HG03460 (cell line): Measurements from ENCODE around the gene C12orf56.
"Not testable (repeated sequence)": the region's sequence is repeated elsewhere in the genome, so short reads cannot be mapped to it uniquely, and the experiment has no call there.

ENCODE experiments used
- ATAC-seq: cut with Tn5 transposase; IDR thresholded peaks from one replicate; pipeline ENCODE4 v1.9.1; 2021; ENCODE audit not compliant: unreplicated experiment

The C12orf56 gene

DNA sequence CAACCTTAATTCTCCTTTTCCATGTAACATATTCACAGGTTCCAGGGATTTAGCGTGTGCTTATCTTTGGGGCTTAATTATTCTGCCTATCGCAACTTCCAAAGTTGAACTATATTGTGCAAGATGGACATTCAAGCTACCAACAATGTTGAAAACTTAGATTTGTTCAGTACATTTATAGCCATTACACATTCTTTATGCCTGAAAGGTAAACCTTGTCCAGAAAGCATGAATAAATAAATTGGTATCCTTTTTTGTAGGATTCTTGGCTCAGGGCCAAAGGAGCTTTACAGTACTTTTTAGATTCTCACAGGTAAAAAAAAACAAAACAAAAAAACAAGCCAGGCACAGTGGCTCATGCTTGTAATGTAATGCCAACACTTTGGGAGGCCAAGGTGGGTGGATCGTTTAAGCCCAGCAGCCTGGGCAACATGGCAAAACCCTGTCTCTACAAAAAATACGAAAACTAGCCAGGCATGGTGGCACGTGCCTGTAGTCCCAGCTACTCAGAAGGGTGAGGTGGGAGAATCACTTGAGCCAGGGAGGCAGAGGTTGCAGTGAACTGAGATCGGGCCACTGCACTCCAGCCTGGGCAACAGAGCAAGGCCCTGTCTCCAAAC lies 3.3 kb downstream of the C12orf56 start:
- no peak for ATAC-seq

DNA sequence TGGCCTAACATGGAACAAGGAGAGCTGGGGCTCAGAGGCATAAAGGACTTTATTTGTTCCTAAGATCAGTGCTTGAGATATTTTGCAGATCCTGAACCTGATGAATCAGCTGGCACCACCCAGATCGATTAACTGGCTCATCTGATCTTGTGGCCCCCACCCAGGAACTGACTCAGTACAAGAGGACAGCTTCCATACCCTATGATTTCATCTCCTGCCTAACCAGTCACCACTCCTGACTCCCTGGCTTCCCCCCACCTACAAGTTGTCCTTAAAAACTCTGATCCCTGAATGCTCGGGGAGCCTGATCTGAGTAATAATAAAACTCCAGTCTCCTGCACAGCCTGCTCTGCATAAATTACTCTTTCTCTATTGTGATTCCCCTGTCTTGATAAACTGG lies 5.1 kb downstream of the C12orf56 start:
- ATAC-seq = no peak

- ATAC-seq = no peak
These were observed 5.5 kb downstream of the C12orf56 start for GRCh38 chr12:64385019-64385418.

DNA sequence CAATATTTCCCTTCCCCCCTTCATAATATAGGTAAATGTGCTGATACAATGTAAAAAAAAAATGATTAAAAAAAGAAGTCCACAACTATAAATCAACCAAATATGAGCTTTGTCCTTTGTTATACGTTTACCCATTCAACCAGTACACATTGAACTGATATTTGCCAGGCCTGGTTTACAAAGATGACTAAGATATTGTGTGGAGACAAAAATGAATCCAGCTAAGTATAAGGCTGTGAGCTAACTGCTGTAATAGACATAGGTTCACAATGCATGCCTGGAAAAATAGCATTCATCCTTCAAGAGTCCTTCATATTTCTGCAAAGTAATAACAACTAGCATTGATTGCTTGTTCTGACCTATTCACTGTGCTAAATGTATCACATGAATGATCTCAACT lies 6.9 kb downstream of the C12orf56 start:
- no peak for ATAC-seq

- ATAC-seq = no peak
These were observed 27.7 kb downstream of the C12orf56 start for GRCh38 chr12:64362721-64363305.

DNA sequence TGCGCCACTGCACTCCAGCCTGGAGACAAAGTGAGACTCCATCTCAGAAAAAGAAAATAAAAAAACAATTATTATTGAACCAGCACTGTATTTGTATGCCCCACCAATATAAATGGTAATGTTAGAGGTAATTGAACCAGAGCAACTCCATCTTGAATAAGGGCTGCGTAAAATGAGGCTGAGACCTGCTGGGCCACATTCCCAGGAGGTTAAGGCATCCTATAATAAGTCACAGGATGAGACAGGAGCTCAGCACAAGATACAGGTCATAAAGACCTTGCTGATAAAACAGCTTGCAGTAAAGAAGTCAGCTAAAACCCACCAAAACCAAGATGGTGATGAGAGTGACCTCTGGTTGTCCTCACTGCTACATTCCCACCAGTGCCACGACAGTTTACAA lies 29.4 kb downstream of the C12orf56 start:
- ATAC-seq = not testable (repeated sequence)

DNA sequence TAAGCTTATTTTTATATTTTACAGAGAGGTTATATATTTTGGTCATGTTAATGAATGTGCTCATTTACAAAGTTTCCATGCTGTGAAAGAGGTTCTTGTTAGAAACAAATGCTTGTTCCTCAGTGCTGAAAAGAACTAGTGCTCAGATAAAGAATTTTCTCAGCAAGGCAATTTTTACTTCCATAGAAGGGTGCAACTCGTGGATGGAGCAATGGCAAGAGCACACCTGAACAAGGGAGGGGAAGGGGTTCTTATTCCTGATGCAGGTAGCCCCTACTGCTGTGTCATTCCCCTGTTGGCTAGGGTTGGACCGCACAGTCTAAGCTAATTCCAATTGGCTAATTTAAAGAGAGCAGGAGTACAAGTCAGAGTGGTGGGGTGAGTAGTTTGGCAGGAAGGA lies 34.3 kb downstream of the C12orf56 start:
- ATAC-seq = not testable (repeated sequence)

GRCh38 chr12:64352181-64352580 lies 38.4 kb downstream of the C12orf56 start:
- no peak for ATAC-seq

GRCh38 chr12:64351265-64351664 lies 39.3 kb downstream of the C12orf56 start:
- ATAC-seq = no peak

- ATAC-seq = no peak
These were observed 42.9 kb downstream of the C12orf56 start for GRCh38 chr12:64347630-64348029.

- not testable (repeated sequence) for ATAC-seq
These were observed 45.9 kb downstream of the C12orf56 start for GRCh38 chr12:64344631-64345030.

DNA sequence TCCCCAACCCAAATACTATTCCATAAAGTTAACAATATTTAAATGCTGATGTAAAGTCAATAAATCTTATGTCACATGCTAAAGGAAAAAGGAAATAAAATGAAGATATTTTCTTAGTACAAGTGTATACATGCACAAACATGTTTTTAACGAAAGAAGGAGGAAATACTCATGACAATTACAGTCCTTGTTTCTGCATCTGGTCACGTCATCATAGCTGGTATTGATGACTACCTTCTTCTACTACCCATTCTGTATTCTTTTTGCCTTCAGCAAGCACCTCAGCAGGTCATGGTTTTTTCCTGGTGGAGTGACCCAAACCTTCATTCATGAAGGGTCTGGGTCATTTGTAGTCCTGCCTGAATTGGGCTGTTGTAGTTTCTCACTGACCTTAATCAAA lies 50.0 kb downstream of the C12orf56 start:
- ATAC-seq = not testable (repeated sequence)

DNA sequence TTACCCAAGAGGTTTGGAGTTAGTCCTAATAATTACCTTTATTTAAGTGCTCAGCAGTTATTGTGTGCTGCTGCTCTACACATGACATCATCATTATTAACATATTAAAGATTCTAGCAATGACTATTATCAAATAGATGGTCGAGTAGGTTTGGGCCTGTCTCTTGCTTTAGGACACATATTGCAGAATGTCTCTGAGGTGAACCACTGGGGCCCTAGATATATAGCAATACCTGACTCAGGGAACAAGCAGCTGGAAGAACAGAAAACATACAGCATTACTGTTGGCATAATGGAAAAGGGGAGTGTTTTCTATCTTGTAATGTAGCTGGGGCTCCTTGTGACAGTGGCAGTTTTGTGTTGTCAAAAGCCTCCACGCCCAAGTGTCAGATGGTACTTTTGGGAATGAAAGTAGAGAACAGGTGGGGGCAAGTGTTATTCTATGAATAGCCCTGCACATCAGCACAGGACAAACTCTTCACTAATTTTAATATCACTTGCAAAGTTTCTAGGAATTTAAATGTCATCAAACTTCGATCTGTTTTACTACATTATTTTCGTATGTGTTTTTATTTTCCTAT lies 54.6 kb downstream of the C12orf56 start:
- ATAC-seq = no peak

DNA sequence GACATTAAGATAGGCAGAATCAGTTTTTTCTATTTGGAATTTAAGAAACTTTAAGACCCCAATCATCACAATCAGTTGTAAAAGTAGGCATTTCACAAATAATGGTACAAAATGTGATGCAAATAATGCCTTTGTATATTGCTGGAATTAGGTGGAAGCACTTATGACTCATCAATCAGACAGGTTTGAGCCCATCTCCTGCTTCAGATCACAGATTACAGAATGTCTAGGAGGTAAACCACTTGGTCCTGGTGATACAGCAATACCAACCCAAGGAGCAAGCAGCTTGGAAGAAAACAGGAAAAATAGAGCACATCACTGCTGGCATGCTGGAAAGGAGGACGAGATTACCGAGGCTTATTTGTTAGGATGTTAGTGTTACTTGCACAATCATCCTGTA lies 57.6 kb downstream of the C12orf56 start:
- ATAC-seq = no peak

- no peak for ATAC-seq
These were observed 58.3 kb downstream of the C12orf56 start for GRCh38 chr12:64332296-64332695.

- ATAC-seq = not testable (repeated sequence)
These were observed 61.4 kb downstream of the C12orf56 start for GRCh38 chr12:64329031-64329710.

GRCh38 chr12:64325055-64325454 lies 65.5 kb downstream of the C12orf56 start:
- ATAC-seq = no peak

- ATAC-seq = no peak
These were observed 66.9 kb downstream of the C12orf56 start for GRCh38 chr12:64323476-64324225.

GRCh38 chr12:64323006-64323405 lies 67.6 kb downstream of the C12orf56 start:
- no peak for ATAC-seq

GRCh38 chr12:64320611-64321010 lies 69.9 kb downstream of the C12orf56 start:
- no peak for ATAC-seq

DNA sequence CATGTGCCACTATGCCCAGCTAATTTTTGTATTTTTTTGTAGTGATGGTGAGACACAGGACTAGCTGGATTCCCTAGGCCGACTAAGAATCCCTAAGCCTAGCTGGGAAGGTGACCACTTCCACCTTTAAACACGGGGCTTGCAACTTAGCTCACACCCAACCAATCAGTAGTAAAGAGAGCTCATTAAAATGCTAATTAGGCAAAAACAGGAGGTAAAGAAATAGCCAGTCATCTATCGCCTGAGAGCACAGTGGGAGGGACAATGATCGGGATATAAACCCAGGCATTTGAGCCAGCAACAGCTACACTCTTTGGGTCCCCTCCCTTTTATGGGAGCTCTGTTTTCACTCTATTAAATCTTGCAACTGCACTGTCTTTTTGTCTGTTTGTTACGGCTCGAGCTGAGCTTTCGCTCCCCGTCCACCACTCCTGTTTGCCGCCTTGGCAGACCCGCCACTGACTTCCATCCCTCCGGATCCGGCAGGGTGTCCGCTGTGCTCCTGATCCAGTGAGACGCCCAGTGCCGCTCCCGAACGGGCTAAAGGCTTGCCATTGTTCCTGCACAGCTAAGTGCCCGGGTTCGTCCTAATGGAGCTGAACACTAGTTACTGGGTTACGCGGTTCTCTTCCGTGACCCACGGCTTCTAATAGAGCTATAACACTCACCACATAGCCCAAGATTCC lies 70.9 kb downstream of the C12orf56 start:
- not testable (repeated sequence) for ATAC-seq
